HUES64 (cell line): ENCODE results near the gene SYNGR1.
"Not testable (repeated sequence)": the region's sequence is repeated elsewhere in the genome, so short reads cannot be mapped to it uniquely, and the experiment has no call there.

Source experiments
- H3K27ac ChIP-seq: 2 replicates; pipeline ENCODE4 v1.7.0; 2013; ENCODE audit warnings: low read depth, low read length, inconsistent platforms
- H3K27me3 ChIP-seq: 2 replicates; pipeline ENCODE4 v1.6.1; 2013; ENCODE audit warnings: mild to moderate bottlenecking, low read length; ENCODE audit not compliant: insufficient read depth
- H3K36me3 ChIP-seq: 2 replicates; pipeline ENCODE4 v1.6.1; 2013; ENCODE audit warnings: mild to moderate bottlenecking, low read length; ENCODE audit not compliant: insufficient read depth
- H3K4me1 ChIP-seq: 2 replicates; pipeline ENCODE4 v1.6.1; 2013; ENCODE audit warnings: mild to moderate bottlenecking, low read length, moderate library complexity; ENCODE audit not compliant: insufficient read depth
- H3K4me3 ChIP-seq: 2 replicates; pipeline ENCODE4 v1.5.1; 2013; ENCODE audit warnings: mild to moderate bottlenecking, low read length, moderate library complexity
- H3K9ac ChIP-seq: 2 replicates; pipeline ENCODE4 v1.6.1; 2013; ENCODE audit warnings: mild to moderate bottlenecking, low read depth, low read length
- H3K9me3 ChIP-seq: 2 replicates; pipeline ENCODE4 v1.6.1; 2013; ENCODE audit warnings: low read depth, low read length; ENCODE audit not compliant: insufficient read depth
- WGBS: fragments of 150-250, 120-280 bp; methylation state at CpG from one replicate; pipeline ENCODE4 v1.1.7; 2013; ENCODE audit warnings: missing lambda C conversion rate; 5-methylcytosine and 5-hydroxymethylcytosine counted together

Gene SYNGR1

DNA sequence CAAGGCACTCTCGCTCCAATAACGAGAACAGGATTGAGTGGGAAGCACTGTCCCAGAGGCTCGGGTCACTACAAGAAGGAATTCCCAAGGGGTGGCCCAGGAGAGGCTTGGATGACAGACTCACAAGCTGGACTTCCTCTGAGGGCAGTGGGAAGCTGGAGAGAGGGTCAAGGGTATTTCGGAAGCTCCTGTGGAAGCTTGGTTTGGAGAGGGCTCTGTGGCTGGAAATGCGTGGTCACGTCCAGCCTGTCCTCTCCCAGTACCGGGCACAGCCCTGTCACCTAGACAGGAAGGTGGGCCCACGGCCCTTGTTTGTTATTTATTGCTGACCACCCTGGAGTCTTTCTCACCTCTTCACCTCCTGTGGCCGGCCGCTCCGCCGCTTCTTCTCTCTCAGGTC lies 5.3 kb downstream of the SYNGR1 start:
- Histone ChIP-seq H3K9me3 (no peaks in the 10 kb centered on the region), H3K4me3 (no peak overlapping the region), H3K36me3 (no peaks in the 10 kb centered on the region), H3K27me3 (peaks cover 5% of the 10 kb centered on the region; the same call in 1 of the 2 replicates), H3K4me1 (peaks cover 21% of the 10 kb centered on the region), H3K9ac (no peak overlapping the region), H3K27ac (no peak overlapping the region)
- WGBS: 94% methylated on average over 12 of the region's 12 CpGs

DNA sequence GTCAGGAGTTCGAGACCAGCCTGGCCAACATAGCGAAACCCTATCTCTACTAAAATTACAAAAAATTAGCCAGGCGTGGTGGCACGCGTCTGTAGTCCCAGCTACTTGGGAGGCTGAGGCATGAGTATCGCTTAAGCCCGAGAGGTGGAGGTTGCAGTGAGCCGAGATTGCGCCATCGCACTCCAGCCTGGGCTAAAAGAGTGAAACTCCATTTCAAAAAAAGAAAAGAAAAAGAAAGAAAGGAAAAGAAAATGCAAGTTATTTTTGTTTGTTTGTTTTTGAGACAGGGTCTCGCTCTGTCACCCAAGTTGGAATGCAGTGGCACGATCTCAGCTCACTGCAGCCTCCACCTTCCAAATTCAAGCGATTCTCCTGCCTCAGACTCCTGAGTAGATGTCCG lies 6.0 kb downstream of the SYNGR1 start:
- WGBS: 96% methylated on average over 14 of the region's 14 CpGs
- not testable (repeated sequence) for H3K4me3 ChIP-seq, H3K27ac ChIP-seq, H3K9me3 ChIP-seq, H3K27me3 ChIP-seq, H3K36me3 ChIP-seq, H3K9ac ChIP-seq
- H3K4me1 ChIP-seq: peaks cover 18% of the 10 kb centered on the region

DNA sequence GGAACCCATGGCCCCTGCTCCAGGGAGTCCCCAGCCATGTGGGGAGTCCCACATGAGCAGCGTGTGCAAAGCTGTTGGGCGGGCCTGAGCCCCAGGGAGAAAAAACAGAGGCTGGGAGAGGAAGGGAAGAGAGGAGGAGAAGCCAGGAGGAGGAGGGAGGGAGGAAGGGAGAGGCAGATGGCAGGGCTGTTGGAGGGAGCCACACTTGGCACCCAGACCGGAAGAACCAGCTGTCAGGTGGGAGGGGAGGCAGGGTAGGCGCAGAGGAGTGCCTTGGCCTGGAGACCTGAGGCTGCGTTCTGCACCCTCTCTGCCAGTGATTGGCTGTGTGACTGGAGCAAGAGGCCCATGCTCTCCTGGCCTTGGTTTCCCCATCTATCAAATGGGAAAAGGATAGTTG lies 6.7 kb downstream of the SYNGR1 start:
- Histone ChIP-seq H3K27me3 (no peaks in the 10 kb centered on the region), H3K36me3 (no peaks in the 10 kb centered on the region), H3K9me3 (no peaks in the 10 kb centered on the region), H3K4me3 (no peak overlapping the region), H3K27ac (no peak overlapping the region), H3K4me1 (peaks cover 14% of the 10 kb centered on the region), H3K9ac (no peak overlapping the region)
- 91% methylated on average over 5 of the region's 5 CpGs for WGBS

DNA sequence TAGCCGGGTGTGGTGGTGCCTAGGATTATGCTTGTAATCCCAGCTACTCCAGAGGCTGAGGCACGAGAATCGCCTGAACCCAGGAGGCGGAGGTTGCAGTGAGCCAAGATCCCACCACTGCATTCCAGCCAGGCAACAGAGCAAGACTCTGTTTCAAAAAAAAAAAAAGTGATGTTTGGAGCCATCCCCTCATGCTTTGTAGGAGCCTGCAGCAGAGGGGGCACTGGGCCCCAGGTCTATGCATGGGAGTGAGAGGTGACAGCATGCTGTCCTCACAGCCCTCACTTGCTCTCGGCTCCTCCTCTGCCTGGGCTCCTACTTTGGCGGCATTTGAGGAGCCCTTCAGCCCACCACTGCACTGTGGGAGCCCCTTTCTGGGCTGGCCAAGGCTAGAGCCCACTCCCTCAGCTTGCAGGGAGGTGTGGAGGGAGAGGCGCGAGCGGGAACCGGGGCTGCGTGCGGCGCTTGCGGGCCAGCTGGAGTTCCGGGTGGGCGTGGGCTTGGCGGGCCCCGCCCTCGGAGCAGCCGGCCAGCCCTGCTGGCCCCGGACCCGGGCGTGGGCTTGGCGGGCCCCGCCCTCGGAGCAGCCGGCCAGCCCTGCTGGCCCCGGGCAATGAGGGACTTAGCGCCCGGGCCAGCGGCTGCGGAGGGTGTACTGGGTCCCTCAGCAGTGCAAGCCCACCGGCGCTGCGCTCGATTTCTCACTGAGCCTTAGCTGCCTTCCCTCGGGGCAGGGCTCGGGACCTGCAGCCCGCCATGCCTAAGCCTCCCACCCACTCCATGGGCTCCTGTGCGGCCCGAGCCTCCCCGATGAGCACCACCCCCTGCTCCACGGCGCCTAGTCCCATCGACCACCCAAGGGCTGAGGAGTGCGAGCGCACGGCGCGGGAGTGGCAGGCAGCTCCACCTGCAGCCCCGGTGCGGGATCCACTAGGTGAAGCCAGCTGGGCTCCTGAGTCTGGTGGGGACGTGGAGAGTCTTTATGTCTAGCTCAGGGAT lies 7.6 kb downstream of the SYNGR1 start:
- WGBS: 54% methylated on average over 51 of the region's 53 CpGs
- not testable (repeated sequence) for H3K27ac ChIP-seq, H3K9ac ChIP-seq

DNA sequence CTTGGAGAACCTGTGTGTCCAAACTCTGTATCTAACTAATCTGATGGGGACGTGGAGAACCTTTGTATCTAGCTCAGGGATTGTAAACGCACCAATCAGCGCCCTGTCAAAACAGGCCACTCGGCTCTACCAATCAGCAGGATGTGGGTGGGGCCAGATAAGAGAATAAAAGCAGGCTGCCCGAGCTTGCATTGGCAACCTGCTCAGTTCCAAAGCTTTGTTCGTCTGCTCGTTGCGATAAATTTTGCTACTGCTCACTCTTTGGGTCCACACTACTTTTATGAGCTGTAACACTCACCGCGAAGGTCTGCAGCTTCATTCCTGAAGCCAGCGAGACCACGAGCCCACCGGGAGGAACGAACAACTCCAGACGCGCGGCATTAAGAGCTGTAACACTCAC lies 8.4 kb downstream of the SYNGR1 start:
- H3K9me3 ChIP-seq, H3K27me3 ChIP-seq, H3K36me3 ChIP-seq, H3K27ac ChIP-seq, H3K4me3 ChIP-seq, H3K9ac ChIP-seq: not testable (repeated sequence)
- 95% methylated on average over 16 of the region's 17 CpGs for WGBS
- peaks cover 19% of the 10 kb centered on the region for H3K4me1 ChIP-seq

More for the DNA sequence above, 7.6 kb downstream of the SYNGR1 start:
- not testable (repeated sequence) for H3K9me3 ChIP-seq, H3K27me3 ChIP-seq, H3K36me3 ChIP-seq, H3K4me3 ChIP-seq
- peaks cover 15% of the 10 kb centered on the region for H3K4me1 ChIP-seq

DNA sequence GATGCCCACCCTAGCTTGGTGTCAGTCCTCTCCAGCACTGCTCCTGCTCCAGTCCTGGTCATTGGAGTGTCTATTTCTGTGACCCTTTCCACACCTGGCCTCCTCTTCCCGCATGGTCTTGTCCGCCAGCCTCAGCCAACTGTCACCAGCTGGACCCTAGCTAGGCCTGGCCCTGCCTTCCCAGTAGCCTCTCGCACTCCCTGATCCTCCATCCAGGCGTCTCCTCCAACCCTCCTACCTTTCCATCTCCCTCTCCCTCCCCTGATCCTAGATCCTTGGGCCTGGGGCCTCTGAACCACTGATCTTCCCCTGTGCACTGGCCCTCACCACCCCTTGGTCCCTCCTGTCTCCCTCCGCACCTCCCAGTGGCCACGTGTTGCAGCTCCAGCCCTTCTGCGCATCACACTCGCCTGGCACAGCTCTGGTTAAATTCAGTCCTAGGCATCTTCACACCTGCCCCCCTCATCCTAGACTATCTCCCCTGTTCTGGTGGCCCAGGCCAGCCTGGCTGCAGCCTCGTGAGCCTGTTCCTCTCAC lies 9.9 kb downstream of the SYNGR1 start:
- peaks cover 25% of the 10 kb centered on the region for H3K4me1 ChIP-seq
- 86% methylated on average over 9 of the region's 9 CpGs for WGBS
- no peaks in the 10 kb centered on the region for H3K9me3 ChIP-seq
- H3K27me3 ChIP-seq: no peaks in the 10 kb centered on the region
- H3K4me3 ChIP-seq: no peak overlapping the region
- no peaks in the 10 kb centered on the region for H3K36me3 ChIP-seq
- no peak overlapping the region for H3K9ac ChIP-seq
- no peak overlapping the region for H3K27ac ChIP-seq

DNA sequence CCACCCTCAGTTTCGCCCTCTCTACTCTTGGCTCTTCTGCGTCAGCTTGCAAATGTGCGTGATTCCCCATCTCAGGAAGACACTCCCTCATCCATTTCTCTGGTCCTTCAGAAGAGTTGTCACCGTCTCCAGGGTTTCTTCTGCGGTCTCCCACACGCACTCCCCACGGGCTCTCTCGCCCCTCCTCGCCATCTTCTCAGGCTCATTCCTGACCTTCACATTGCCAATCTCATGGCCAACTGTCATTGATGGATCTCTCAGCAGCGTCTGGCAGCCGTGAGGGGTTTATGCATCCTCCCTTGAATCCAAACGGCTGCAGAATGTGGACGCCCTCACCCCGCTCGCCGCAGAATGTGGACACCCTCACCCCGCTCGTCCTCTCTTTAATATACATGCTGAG lies 10.5 kb downstream of the SYNGR1 start:
- H3K4me3 ChIP-seq: no peak overlapping the region
- H3K27me3 ChIP-seq: no peaks in the 10 kb centered on the region
- H3K9ac ChIP-seq: no peak overlapping the region
- H3K4me1 ChIP-seq: peaks cover 25% of the 10 kb centered on the region
- H3K36me3 ChIP-seq: no peaks in the 10 kb centered on the region
- 89% methylated on average over 18 of the region's 18 CpGs for WGBS
- H3K27ac ChIP-seq: no peak overlapping the region
- no peaks in the 10 kb centered on the region for H3K9me3 ChIP-seq

DNA sequence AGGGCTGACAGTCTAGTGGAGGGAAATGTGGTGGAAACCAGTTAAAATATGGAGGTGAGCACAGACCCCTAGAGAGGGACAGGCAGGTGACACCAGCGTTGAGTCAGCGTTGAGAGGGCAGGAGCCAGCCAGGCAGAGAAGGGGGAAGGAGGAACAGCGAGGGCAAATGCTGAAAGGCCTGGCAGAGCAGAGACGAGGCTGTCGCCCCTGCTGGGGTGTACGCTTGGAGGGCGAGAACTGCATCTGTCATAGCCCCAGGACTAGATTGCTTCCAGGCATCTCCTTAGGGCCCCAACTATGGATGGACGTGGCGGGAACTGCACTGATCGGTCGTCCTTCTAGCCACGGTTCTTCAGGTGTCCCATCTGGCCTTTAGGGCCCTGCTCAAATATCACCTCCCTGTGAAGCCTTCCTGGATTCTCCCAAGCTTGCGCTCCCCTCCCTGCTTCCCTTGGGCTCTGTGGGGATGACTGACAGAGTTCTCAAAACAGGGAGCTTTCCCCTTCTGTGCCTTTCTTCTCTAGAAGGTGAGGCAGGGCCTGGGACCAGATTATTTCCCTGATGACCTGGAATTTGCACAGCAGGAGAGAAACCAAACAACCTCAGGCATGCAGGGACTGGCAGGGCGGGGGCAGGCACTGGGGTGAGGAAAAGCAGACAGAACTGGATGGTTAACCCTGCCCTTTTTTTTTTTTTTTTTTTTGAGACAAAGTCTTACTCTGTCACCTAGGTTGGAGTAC lies 11.1 kb downstream of the SYNGR1 start:
- Histone ChIP-seq H3K4me1 (peaks cover 25% of the 10 kb centered on the region), H3K27me3 (no peaks in the 10 kb centered on the region), H3K9me3 (no peaks in the 10 kb centered on the region), H3K4me3 (no peak overlapping the region), H3K27ac (peak overlapping the region; percentile 24; the same call in 1 of the 2 replicates), H3K36me3 (no peaks in the 10 kb centered on the region), H3K9ac (no peak overlapping the region)
- WGBS: 67% methylated on average over 14 of the region's 14 CpGs

DNA sequence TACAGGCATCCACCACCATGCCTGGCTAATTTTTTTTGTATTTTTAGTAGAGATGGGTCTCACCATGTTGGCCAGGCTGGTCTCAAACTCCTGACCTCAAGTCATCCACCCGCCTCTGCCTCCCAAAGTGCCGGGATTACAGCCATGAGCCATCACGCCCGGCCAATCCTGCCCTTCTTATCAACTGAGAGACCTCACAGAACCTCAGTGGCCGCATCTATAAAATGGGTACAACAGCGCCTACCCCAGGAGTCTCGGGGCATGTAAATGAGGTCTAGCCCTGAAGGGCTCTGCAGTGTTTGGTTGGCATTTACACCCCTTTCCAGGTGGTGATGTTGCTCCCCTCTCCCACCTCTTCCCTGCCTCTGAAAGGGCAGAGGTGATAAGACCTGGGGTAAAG lies 11.7 kb downstream of the SYNGR1 start:
- WGBS: 89% methylated on average over 7 of the region's 7 CpGs
- H3K27ac ChIP-seq: no peak overlapping the region
- H3K9me3 ChIP-seq: no peaks in the 10 kb centered on the region
- no peaks in the 10 kb centered on the region for H3K27me3 ChIP-seq
- H3K4me1 ChIP-seq: peaks cover 25% of the 10 kb centered on the region
- H3K9ac ChIP-seq: no peak overlapping the region
- H3K36me3 ChIP-seq: no peaks in the 10 kb centered on the region
- no peak overlapping the region for H3K4me3 ChIP-seq

DNA sequence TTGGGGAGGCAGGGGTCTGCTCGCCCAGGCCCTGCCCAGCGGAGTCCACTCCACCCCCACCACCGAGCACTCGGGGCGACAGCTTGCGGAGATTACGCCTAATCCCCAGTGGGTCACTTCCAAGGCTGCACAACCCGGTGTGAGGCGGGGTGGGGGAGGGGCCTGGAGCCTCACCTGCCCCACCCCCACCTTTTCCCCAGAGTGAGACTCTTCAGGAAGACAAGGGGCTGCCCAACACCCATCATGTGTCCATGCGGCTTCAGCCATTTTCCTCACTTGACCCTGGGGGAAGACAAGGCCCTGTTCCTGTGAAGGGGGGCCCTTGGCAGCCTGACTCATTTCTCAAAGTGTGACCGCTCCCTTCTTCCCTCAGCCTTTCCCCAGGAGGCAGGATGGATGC lies 12.5 kb downstream of the SYNGR1 start:
- H3K9me3 ChIP-seq: no peaks in the 10 kb centered on the region
- 54% methylated on average over 11 of the region's 11 CpGs for WGBS
- H3K4me1 ChIP-seq: peaks cover 25% of the 10 kb centered on the region
- no peak overlapping the region for H3K27ac ChIP-seq
- no peaks in the 10 kb centered on the region for H3K27me3 ChIP-seq
- H3K9ac ChIP-seq: no peak overlapping the region
- no peak overlapping the region for H3K4me3 ChIP-seq
- no peaks in the 10 kb centered on the region for H3K36me3 ChIP-seq

DNA sequence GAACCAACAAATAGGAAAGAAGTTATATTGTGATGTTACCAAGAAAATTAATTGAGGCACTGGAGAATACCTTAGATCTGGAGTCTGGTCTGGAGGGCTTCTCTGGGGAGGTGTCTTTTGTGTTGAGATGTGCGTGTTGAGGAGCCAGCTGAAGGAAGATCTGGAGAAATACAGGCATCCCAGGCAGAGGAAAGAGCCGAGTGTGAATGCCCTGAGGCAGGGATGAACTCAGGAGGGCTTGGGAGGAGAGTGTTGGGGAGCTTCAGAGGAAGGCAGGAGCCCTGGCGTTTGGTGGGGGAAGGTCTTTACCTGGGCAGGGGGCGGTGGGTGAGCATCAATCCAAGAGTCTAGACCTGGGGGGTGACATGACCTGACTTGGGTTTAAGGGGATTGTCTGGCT lies 13.1 kb downstream of the SYNGR1 start:
- H3K9ac ChIP-seq: no peak overlapping the region
- 67% methylated on average over 4 of the region's 4 CpGs for WGBS
- H3K4me1 ChIP-seq: peaks cover 25% of the 10 kb centered on the region
- no peaks in the 10 kb centered on the region for H3K9me3 ChIP-seq
- no peak overlapping the region for H3K27ac ChIP-seq
- H3K4me3 ChIP-seq: no peak overlapping the region
- H3K36me3 ChIP-seq: no peaks in the 10 kb centered on the region
- H3K27me3 ChIP-seq: no peaks in the 10 kb centered on the region
